Fibroblast of skin of scalp (primary cell): ENCODE measurements around the gene DCHS2. TPM values are rescaled to one million over a fixed set of nuclear protein-coding genes. Genes with fewer than 3 reads are reported as not detected.

Experiments used
- DNase-seq: peaks from one replicate; pipeline ENCODE4 v3.0.0-alpha.2; 2013
- polyA plus RNA-seq, 2 experiments: library from polyadenylated mRNA; unstranded; fragments of 120-200 nt; gene quantifications; one replicate each; pipeline ENCODE4 v1.2.1, GENCODE V29; 2013; ENCODE audit not compliant: insufficient read length in 2 of 2

The DCHS2 gene
- 0.24 TPM for polyA plus RNA-seq (2013, experiment 1 of 2; ENCODE audit: insufficient read length)
- 0.21 TPM for polyA plus RNA-seq (2013, experiment 2 of 2; ENCODE audit: insufficient read length)

DNA sequence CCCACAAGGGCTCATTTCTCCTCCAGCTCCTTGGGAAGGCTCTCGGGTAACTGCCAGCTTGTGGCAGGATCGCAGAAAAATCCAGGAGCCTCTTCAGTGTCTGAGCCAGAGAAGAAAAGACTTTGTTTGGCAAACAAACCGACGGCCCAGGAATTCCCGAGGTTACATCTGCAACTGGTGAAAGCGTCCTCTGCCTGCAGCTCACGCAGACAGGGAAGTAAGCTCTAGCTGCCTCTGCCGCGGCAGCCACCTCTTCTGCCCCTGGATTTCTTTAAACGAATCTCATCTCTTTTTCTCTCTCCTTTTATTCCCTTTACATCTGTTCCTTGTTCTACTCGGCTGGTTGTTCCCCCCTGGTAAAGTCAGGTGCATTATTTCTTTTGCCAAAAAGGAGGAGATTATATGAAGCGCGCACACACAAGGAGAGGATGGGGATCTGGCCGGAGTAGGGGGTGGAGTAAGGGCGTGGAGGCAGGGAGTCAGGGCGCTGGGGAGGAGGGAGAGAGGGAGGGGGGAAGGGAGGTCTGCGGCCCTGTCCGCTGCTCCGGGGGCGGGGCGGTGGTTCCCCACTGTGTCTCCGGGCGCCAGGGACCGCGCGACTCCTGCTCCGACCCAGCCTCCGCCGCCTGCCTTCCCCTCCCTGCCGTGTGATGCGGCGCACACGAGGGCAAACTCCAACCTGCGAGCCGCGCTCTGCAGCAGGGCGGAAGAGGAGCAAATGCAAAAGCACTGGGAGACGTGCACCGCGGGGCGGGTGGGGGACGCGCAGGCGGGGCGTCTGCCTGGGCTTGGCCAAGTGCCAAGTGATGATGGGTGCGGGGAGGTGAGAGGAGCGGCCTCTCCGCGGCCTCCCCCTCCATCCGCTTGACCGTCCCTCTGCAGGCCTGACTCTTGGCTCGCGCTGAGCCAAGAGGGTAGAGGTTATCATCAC is at the start of gene DCHS2:
Gene DCHS2, minus strand, starts transcription at position 459 of the 931 bp plus-strand sequence. Its CDS starts 444 bp downstream, at position 15.
- DNase-seq = peak; percentile 11

DNA sequence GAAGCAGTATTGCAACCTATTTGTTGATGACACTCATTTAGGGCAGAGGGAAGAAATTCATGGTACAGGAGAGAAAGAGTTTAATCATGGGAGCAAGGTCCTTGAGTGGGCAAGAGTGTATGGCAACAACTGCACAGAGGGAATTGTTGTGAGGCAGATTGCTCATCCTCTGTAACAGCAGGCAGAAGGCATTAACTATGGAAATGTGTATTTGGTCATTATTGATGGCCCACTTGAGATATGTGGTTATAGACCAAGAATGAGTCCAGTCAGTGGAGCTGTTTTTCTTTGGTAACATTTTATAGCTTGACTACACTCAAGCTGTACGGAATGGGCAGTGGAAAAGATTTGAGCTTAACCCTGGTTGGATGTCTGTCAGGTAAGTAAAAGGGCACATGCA is 42.7 kb upstream of the DCHS2 start:
- DNase-seq = no peak

DNA sequence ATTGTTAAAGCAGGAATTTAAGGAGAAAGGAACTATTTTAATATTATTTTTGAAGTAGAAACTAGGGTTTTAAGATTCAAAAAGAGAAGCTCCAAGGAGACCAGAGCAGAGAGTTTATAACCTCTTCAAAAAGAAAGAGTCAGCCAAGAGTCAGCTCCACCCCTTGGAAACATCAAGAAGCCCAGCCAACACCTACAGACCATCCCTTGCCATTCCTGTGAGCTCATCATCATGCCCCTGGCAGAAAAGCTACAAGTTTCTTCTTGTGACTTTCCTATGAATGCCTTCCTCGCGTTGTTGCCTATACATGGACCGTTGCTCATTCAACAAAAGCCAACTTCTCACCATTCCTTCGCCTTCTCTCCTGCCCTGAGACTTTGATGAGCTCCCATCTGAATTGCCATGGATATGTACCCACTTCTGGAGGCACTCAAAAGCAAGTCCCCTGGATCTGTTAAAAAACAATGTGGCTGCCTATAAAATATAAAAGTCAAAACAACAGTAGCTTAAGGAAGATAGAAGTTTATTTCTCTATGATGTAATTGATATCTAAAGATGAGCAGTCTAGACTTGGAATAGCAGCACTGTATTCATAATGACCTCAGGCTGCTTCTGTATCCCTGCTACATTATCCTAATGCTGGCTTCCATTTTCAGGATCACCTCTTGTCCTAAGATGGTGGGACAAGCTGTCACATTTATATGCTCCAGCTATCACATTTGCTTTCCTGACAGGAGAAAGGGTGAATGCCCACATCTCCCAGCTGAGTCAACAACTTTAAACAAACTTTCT is 38.3 kb upstream of the DCHS2 start:
- no peak for DNase-seq

DNA sequence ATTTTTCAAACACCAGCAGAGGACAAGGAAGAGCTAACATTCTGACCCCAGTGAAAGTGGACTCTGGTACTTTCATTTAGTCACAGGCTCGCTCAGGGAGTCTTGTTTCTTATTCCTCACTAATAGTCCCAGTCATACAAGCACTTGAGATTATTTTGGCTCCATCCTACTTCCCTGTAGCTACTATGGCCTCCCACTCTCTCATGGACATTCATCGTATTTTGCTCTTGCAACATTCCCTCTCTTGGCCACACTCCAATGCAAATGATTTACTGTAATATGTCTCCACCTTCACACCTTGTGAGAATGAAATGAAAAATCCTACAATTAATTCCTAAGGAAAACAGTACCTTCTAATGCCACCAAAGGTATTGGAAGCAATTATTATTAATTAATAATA is 37.3 kb upstream of the DCHS2 start:
- no peak for DNase-seq

DNA sequence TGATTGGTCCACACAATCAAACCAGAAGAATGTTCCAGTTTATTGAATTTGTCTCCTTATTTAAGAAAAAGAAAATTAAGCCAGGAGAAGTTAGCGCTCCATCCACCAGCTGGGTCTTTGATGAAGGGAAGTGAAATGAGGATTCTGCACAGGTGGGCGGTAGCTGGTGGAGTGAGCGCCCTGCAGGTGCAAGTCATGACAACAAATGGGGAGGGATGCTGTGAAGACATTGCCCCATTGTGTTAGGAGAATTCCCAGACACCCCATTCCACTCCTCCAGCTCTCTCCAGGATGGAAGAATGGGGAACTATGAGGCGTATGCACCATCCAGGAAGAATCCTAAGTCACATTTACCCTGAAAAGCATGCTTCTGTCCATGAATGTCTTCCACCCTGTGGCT is 35.7 kb upstream of the DCHS2 start:
- no peak for DNase-seq

DNA sequence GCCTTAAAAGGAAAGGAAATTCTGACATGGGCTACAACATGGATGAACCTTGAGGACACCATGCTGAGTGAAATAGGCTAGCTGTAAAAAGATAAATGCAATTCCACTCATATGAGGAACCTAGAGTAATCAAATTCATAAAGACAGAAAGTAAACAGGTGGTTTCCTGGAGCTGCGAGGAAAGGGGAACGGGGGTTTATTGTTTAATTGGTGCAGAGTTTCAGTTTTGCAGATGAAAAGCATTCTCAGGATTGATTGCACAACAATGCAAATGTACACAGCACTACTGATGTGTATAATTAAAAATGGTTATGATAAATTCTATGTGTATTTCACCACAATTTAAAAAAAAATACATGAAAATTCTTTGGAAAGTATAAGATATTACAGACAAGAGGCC is 34.6 kb upstream of the DCHS2 start:
- DNase-seq = no peak

GRCh38 chr4:154521607-154522006 is 30.0 kb upstream of the DCHS2 start:
- DNase-seq = no peak

DNA sequence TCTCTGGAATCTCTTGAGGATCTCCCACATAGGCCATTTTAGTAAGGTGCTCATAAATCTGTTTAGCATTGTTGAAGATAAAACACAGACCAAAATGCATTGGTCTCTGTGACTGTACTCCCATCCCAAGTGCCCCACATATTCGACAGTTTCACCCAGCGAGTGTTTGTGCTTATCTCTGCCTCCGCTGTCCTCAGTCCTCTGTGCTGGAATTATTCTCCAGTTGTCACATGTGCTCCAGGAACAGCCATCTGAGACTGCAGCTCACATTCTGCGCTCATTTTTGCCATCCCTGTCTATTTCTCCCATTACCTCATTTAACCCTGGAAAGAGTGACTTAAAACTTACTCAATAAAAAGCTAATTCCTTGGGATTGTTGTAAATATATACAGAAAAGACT is 27.6 kb upstream of the DCHS2 start:
- no peak for DNase-seq

GRCh38 chr4:154517591-154517990 is 26.0 kb upstream of the DCHS2 start:
- no peak for DNase-seq

GRCh38 chr4:154516318-154517029 is 24.9 kb upstream of the DCHS2 start:
- no peak for DNase-seq

DNA sequence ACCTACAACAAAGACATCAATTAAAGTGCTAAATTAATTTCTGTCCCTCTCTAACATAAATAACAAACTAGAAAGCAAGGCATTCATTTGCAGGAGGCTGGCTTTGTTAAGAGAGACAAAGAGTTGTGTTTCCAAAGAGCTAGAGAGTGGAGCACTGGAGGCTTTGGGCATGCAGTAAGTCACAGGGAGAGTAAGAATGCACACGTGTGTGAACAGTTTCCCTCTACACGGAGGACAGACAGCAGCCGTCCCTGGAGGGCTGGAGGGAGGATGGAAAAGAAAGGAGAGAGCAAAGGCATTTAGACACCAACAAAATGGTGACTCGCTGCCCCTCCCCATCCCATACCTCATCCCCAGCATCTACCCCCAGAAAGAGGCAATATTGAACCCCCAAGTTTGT is 20.4 kb upstream of the DCHS2 start:
- DNase-seq = no peak

- no peak for DNase-seq
Measured at GRCh38 chr4:154511548-154511947, 19.9 kb upstream of the DCHS2 start.

DNA sequence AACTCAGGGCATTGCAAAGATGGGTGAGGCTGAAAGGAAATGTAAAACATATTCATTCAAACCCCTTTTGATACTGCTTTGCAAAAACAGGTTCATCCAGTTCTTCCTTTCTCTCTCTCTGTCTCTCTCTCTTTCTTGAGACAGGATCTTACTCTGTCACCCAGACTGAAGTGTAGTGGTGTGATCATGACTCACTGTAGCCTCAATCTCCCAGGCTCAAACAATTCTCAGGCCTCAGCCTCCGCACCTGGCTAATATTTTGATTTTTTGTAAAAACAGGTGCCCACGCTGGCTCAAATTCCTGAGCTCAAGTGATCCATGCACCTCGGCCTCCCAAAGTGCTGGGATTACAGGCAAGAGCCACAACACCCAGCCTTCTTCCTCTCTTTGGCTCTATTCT is 15.6 kb upstream of the DCHS2 start:
- no peak for DNase-seq

DNA sequence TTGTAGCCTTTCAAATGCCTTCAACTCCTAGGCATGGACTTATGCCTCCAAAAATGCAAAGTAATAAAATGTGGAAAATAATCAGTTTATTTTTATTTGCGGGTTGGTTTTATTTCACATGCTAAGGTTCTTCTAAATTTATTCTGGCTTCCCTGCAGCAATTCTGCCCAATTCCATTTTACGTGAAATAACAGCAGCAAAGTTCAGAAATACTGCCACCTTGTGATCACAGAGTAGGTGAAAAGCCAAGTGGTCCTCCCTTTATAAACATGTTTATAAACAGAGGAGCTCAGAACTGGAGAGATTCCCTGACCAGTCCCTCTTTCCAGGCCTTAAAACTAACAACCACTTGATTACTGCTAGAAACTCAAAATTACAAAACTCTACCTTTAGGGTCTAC is 14.7 kb upstream of the DCHS2 start:
- DNase-seq = peak; percentile 35

DNA sequence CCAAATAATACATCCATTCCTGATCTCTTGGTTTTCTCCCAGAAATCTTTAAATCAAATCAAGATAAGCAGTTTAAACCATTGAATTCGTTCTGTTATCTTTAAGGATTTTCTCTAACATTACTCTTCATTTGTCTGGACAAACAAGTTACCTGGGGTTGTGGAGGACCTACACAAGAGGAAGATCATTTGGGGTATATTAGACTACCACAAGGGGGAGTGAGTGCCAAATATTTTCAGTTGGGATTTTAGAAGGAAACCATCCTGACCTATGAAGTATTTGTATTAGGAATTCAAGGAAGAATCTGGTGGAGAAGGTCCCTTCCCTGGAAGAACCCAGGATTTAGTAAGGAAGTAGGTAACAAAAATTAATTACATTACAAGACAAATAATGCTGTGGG is 12.0 kb upstream of the DCHS2 start:
- DNase-seq = peak; percentile 11

GRCh38 chr4:154502111-154502510 is 10.5 kb upstream of the DCHS2 start:
- DNase-seq = no peak

DNA sequence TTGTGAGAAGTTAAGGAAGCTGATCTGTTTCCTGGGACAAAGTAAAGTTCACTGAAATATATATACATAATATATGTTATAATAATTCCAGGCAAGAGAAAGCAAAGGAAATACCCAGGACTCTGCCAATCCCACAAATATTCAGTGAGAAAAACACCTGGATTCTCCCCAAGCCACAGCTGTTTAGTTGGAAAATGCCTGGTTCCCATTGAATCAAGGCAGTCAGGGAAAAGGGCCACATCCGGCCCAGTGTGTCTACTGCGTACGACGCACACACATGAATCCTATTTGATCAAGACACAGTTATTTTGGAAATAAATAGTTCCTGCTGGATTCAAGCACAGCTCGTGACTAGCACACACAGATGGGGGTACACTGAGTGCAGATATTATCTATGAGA is 6.3 kb upstream of the DCHS2 start:
- DNase-seq = peak; percentile 6

DNA sequence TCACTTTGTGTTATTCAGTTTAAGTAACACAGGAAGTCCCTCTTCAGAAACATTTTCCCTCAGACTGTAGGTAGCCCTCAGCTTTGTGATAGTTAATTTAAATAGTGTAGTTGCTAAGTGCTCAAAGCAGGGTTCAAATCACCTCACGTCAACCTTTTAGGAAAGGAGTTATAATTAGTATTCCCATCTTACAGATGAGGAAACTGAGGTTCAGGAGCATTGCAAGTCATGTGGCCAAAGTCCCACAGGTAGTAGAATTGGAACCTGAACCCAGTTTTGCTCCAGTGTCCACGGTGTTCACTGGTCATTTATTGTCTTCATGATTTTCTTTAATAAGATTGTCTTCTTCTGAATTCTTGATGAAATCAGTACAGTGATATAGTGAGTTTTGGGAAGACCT is 4.3 kb upstream of the DCHS2 start:
- no peak for DNase-seq

GRCh38 chr4:154492288-154492687 is 689 bp upstream of the DCHS2 start:
- DNase-seq = no peak

DNA sequence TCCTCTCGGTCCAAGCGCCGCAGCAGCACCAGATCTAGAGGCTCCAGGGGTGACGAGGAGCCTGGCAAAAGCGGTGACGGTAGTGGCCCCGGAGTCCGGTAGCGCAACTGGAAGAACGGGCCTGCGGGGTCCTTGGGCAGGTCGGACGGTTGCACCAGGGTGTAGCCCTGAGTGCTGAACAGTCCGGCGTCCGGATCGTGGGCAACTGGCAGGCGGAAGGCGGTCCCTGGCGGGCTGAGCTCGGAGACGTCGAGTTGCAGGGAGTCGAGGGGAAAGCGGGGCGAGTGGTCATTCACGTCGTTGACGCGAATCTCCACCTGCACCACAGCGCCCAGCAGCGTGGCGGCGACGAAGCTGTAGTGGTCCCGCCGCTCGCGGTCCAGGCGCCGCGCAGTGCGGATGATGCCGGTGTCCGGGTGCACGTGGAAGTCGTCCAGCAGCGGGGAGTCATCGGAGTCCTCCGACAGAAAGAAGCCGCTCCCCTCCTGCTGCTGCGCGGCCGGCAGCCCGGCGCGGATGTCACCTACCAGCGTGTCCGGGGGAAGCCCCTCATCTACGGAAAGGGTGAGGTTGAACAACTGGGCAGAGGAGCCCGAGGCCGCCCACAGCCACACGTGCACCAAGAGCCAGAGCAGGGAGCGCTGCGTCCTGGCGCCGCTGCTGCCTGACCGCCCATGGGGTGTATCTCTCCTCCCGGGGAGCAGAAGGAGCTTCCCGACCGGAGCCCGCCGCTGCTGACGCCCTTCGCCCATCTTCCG is 837 bp downstream of the DCHS2 start:
- no peak for DNase-seq

DNA sequence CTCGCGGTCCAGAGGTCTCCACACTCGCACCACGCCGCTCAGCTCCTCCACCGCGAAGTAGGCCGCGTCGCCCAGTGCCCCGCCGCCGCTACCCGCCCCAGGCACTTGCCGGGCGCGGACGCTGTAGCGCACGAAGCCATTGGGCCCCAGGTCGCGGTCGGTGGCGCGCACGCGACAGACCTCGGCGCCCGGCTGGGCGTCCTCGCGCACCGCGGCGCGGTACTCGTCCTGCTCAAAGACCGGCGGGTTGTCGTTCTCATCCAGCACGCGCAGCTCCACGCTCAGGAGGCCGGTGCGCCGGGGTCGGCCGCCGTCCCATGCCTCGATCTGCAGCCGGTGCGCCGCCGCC is 1.4 kb downstream of the DCHS2 start:
- DNase-seq = no peak

DNA sequence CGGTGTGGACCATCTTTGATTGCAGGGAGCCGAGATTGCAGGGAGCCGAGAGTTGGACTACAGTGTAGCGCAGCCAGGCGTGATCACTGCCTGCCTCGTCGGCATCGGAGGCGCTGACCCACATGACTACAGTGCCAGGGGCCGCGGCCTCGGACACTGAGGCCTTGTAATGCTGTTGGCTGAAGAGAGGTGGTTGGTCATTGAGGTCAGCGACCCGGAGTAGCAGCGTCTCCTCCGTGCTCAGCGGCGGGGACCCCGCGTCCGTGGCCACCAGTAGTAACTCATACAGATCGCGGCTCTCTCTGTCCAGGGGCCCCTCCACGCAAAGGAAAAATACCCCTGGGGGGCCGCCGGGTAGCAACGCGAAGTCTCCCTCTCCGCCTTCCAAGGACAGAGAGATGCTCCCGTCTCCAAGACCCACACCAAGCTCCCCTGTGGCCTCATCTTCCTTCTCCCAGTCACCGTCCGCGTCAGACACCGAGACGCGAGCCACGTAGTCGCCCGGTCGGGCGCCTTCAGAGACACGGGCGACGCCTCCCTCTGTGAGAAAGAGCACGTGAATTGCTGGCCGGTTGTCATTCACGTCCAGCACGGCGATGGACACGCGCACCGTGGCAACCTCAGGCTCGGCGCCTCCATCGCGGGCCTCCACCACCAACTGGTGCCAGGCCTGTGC is 1.9 kb downstream of the DCHS2 start:
- no peak for DNase-seq
